HEK293 (cell line): Measurements from ENCODE around the gene COMMD10.

Source experiments
- CTCF ChIA-PET: fragments of 350-600 bp; formaldehyde crosslinking; extraction: SDS; loops from one replicate; lab custom pipeline; 2021; ENCODE audit warnings: antibody characterized with exemption; lab: Yijun Ruan, JAX
- POLR2A ChIA-PET: fragments of 300-600 bp; formaldehyde crosslinking; extraction: SDS; loops from one replicate; lab custom pipeline; 2020; ENCODE audit warnings: antibody characterized with exemption, inconsistent platforms; lab: Yijun Ruan, JAX
- H3K27ac ChIP-seq: fragments of 200-500 bp; sonication (Bioruptor generic); 2 replicates; pipeline ENCODE4 v1.5.1; 2014; ENCODE audit warnings: low read depth, low read length, control low read depth, inconsistent platforms; ENCODE audit errors: extremely low read depth
- H3K36me3 ChIP-seq, 2 experiments: fragments of 200-500 bp in 1 of 2; sonication (Bioruptor generic) in 1 of 2; 1 replicate in 1 of 2; 2 replicates in 1 of 2; pipeline ENCODE4 v1.5.1; 2014 to 2017; ENCODE audit warnings: inconsistent platforms in 2 of 2, low read length in 2 of 2; ENCODE audit not compliant: control insufficient read depth in 2 of 2, insufficient read depth in 1 of 2
- H3K4me1 ChIP-seq: fragments of 200-500 bp; sonication (Bioruptor generic); 2 replicates; pipeline ENCODE4 v1.5.1; 2014; ENCODE audit warnings: mild to moderate bottlenecking, low read length, inconsistent platforms; ENCODE audit not compliant: control insufficient read depth, insufficient read depth
- H3K4me3 ChIP-seq: 2 replicates; pipeline ENCODE4 v1.5.1; 2011; ENCODE audit warnings: low read depth, mild to moderate bottlenecking, control low read depth, low read length, moderate library complexity
- H3K9me3 ChIP-seq: fragments of 200-500 bp; sonication (Bioruptor generic); 2 replicates; pipeline ENCODE4 v1.5.1; 2014; ENCODE audit warnings: low read depth, low read length, inconsistent platforms; ENCODE audit not compliant: control insufficient read depth, insufficient read depth
- GLI2 ChIP-seq: fragments of 450-650 bp; formaldehyde crosslinking; IDR thresholded peaks from 2 replicates; pipeline ENCODE4; 2017; ENCODE audit warnings: missing biosample characterization, missing genetic modification characterization, low read depth, borderline replicate concordance
- GLIS1 ChIP-seq: fragments of 450-650 bp; formaldehyde crosslinking; IDR thresholded peaks from 2 replicates; pipeline ENCODE4 v1.5.1; 2016; ENCODE audit warnings: missing biosample characterization, missing genetic modification characterization
- HOXD13 ChIP-seq: sonication (generic); formaldehyde crosslinking; IDR thresholded peaks from 2 replicates; pipeline ENCODE4 v1.8.0; 2022; ENCODE audit warnings: missing genetic modification reagents, borderline replicate concordance
- OSR2 ChIP-seq: fragments of 450-650 bp; formaldehyde crosslinking; IDR thresholded peaks from 2 replicates; pipeline ENCODE4 v1.5.1; 2016; ENCODE audit warnings: missing biosample characterization, missing genetic modification characterization
- PBX3 ChIP-seq: sonication (generic); formaldehyde crosslinking; IDR thresholded peaks from 2 replicates; pipeline ENCODE4 v1.8.1; 2022; ENCODE audit warnings: mild to moderate bottlenecking, moderate library complexity, missing genetic modification reagents
- ZBTB17 ChIP-seq: fragments of 450-650 bp; formaldehyde crosslinking; IDR thresholded peaks from 2 replicates; pipeline ENCODE4 v1.5.1; 2016; ENCODE audit warnings: missing biosample characterization, missing genetic modification characterization
- ZBTB21 ChIP-seq: fragments of 450-650 bp; formaldehyde crosslinking; IDR thresholded peaks from 2 replicates; pipeline ENCODE4 v1.5.1; 2017; ENCODE audit warnings: missing biosample characterization, missing genetic modification characterization
- ZBTB49 ChIP-seq: fragments of 450-650 bp; formaldehyde crosslinking; IDR thresholded peaks from 2 replicates; pipeline ENCODE4 v1.5.1; 2016; ENCODE audit warnings: missing biosample characterization, missing genetic modification characterization, low read depth
- ZFP41 ChIP-seq: fragments of 450-650 bp; formaldehyde crosslinking; IDR thresholded peaks from 2 replicates; pipeline ENCODE4 v1.5.1; 2016; ENCODE audit warnings: missing biosample characterization, missing genetic modification characterization, borderline replicate concordance
- ZNF132 ChIP-seq: fragments of 450-650 bp; formaldehyde crosslinking; IDR thresholded peaks from 2 replicates; pipeline ENCODE4 v1.5.1; 2017; ENCODE audit warnings: missing biosample characterization, missing genetic modification characterization, borderline replicate concordance
- ZNF19 ChIP-seq: fragments of 450-650 bp; formaldehyde crosslinking; IDR thresholded peaks from 2 replicates; pipeline ENCODE4; 2016; ENCODE audit warnings: missing biosample characterization, missing genetic modification characterization, low read depth
- ZNF2 ChIP-seq: fragments of 450-650 bp; formaldehyde crosslinking; IDR thresholded peaks from 2 replicates; pipeline ENCODE4 v1.5.1; 2016; ENCODE audit warnings: missing biosample characterization, missing genetic modification characterization
- ZNF211 ChIP-seq: fragments of 450-650 bp; formaldehyde crosslinking; IDR thresholded peaks from 2 replicates; pipeline ENCODE4 v1.5.1; 2016; ENCODE audit warnings: low read depth, missing biosample characterization, missing genetic modification characterization
- ZNF302 ChIP-seq: fragments of 450-650 bp; formaldehyde crosslinking; IDR thresholded peaks from 2 replicates; pipeline ENCODE4 v1.5.1; 2016; ENCODE audit warnings: missing biosample characterization, missing genetic modification characterization, low read depth
- ZNF311 ChIP-seq: fragments of 450-650 bp; formaldehyde crosslinking; IDR thresholded peaks from 2 replicates; pipeline ENCODE4 v1.5.1; 2017; ENCODE audit warnings: missing biosample characterization, missing genetic modification characterization, borderline replicate concordance
- ZNF391 ChIP-seq: fragments of 450-650 bp; formaldehyde crosslinking; IDR thresholded peaks from 2 replicates; pipeline ENCODE4 v1.5.1; 2016; ENCODE audit warnings: low read depth, missing biosample characterization, missing genetic modification characterization, borderline replicate concordance
- ZNF394 ChIP-seq: fragments of 450-650 bp; formaldehyde crosslinking; IDR thresholded peaks from 2 replicates; pipeline ENCODE4 v1.5.1; 2016; ENCODE audit warnings: missing biosample characterization, missing genetic modification characterization, mild to moderate bottlenecking, moderate library complexity, borderline replicate concordance
- ZNF398 ChIP-seq: fragments of 450-650 bp; formaldehyde crosslinking; IDR thresholded peaks from 2 replicates; pipeline ENCODE4 v1.5.1; 2017; ENCODE audit warnings: missing biosample characterization, missing genetic modification characterization
- ZNF423 ChIP-seq: fragments of 450-650 bp; formaldehyde crosslinking; IDR thresholded peaks from 2 replicates; pipeline ENCODE4 v1.5.1; 2016; ENCODE audit warnings: missing biosample characterization, missing genetic modification characterization
- ZNF473 ChIP-seq: fragments of 450-650 bp; formaldehyde crosslinking; IDR thresholded peaks from 2 replicates; pipeline ENCODE4 v1.5.1; 2017; ENCODE audit warnings: missing biosample characterization, missing genetic modification characterization
- ZNF530 ChIP-seq: fragments of 450-650 bp; formaldehyde crosslinking; IDR thresholded peaks from 2 replicates; pipeline ENCODE4 v1.5.1; 2016; ENCODE audit warnings: low read depth, missing biosample characterization, missing genetic modification characterization
- ZNF558 ChIP-seq: fragments of 450-650 bp; formaldehyde crosslinking; IDR thresholded peaks from 2 replicates; pipeline ENCODE4 v1.5.1; 2016; ENCODE audit warnings: missing biosample characterization, missing genetic modification characterization
- ZNF560 ChIP-seq: fragments of 450-650 bp; formaldehyde crosslinking; IDR thresholded peaks from 2 replicates; pipeline ENCODE4 v1.5.1; 2017; ENCODE audit warnings: missing biosample characterization, missing genetic modification characterization, borderline replicate concordance
- ZNF704 ChIP-seq: fragments of 450-650 bp; formaldehyde crosslinking; IDR thresholded peaks from 2 replicates; pipeline ENCODE4 v1.5.1; 2016; ENCODE audit warnings: missing biosample characterization, missing genetic modification characterization
- ZNF747 ChIP-seq: fragments of 450-650 bp; formaldehyde crosslinking; IDR thresholded peaks from 2 replicates; pipeline ENCODE4 v1.5.1; 2016; ENCODE audit warnings: missing biosample characterization, missing genetic modification characterization
- ZNF777 ChIP-seq: fragments of 450-650 bp; formaldehyde crosslinking; IDR thresholded peaks from 2 replicates; pipeline ENCODE4 v1.5.1; 2017; ENCODE audit warnings: missing biosample characterization, missing genetic modification characterization, borderline replicate concordance
- ZNF791 ChIP-seq: fragments of 450-650 bp; formaldehyde crosslinking; IDR thresholded peaks from 2 replicates; pipeline ENCODE4 v1.5.1; 2016; ENCODE audit warnings: missing biosample characterization, missing genetic modification characterization

Gene COMMD10

DNA sequence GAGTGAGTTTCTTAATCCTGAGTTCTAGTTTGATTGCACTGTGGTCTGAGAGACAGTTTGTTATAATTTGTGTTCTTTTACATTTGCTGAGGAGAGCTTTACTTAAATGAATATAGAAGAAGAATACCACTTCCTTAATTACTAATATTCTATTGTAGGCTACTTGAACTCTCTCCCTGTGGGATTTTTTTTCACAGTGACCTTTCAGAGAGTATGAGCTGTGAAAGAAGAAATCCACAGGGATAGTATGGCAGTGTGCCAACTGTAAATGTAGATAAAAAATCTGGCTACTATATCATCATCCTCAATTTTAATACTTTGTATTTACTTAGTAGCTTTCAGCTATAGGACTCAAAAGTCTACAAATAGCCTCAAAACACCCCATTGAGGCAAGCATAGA, 67.3 kb downstream of the COMMD10 start (continued):
- TF ChIP-seq HOXD13 (CRISPR knock-in tag): no peak
- no peak for TF ChIP-seq ZNF302 (tag by site-specific recombination)
- no peak for TF ChIP-seq ZNF19 (tag by site-specific recombination)
- no peak for TF ChIP-seq GLIS1 (tag by site-specific recombination)
- TF ChIP-seq OSR2 (tag by site-specific recombination): no peak
- no peak for TF ChIP-seq ZNF777
- no peak for TF ChIP-seq PBX3
- TF ChIP-seq ZNF394 (tag by site-specific recombination): no peak

- Histone ChIP-seq H3K4me1 (peaks cover 6% of the 10 kb centered on the region), H3K9me3 (no peaks in the 10 kb centered on the region), H3K4me3 (no peak overlapping the region), H3K27ac (no peak overlapping the region), H3K36me3 (no peaks in the 10 kb centered on the region)
- ChIA-PET POLR2A (interaction anchor here (0.6 kb wide), 1 partner anchor 31 kb away, joined by 3 read pairs; no protein-coding TSS in a partner anchor), CTCF (interaction anchor here (0.7 to 0.9 kb wide), 2 partner anchors 16 to 794 kb away, joined by 3 read pairs; no protein-coding TSS in a partner anchor)
- TF ChIP-seq ZBTB49 (tag by site-specific recombination) (0 out of 2 replicates have a peak, but pooled peaks have one; percentile 19), GLI2 (tag by site-specific recombination) (no peak; the same call in 1 of the 2 replicates), ZNF423 (tag by site-specific recombination) (no peak; the same call in 1 of the 2 replicates), ZNF311 (tag by site-specific recombination) (no peak), GLIS1 (tag by site-specific recombination) (no peak), ZNF747 (tag by site-specific recombination) (no peak), ZNF704 (no peak), ZNF530 (tag by site-specific recombination) (no peak), ZBTB17 (tag by site-specific recombination) (0 out of 2 replicates have a peak, but pooled peaks have one; percentile 19), ZNF391 (tag by site-specific recombination) (no peak), ZNF791 (tag by site-specific recombination) (no peak), ZNF473 (tag by site-specific recombination) (no peak), ZNF2 (tag by site-specific recombination) (no peak), ZNF132 (tag by site-specific recombination) (no peak), ZNF558 (tag by site-specific recombination) (no peak), ZBTB21 (tag by site-specific recombination) (no peak), ZNF398 (tag by site-specific recombination) (no peak), ZNF211 (tag by site-specific recombination) (no peak), ZNF560 (no peak), ZFP41 (tag by site-specific recombination) (no peak)
Measured at GRCh38 chr5:116153687-116154174, 68.9 kb downstream of the COMMD10 start.
